T-helper 2 cell treated with Interferon-gamma antibody and Interleukin-4, amounts not matched to agents 5 μg/mL and 100 μg/mL, for 36 hours (primary cell): ENCODE measurements around the gene TMEM106C.

ENCODE experiments used
- DNase-seq: peaks from one replicate; pipeline ENCODE4 v3.0.0; 2021; ENCODE audit warnings: low spot score
- H3K27ac Mint-ChIP-seq: one replicate; pipeline ENCODE4 v1.8.0; 2021; ENCODE audit warnings: mild to moderate bottlenecking, mixed read lengths
- H3K27me3 Mint-ChIP-seq: one replicate; pipeline ENCODE4 v1.8.0; 2021; ENCODE audit warnings: low read depth, mixed read lengths
- H3K36me3 Mint-ChIP-seq: one replicate; pipeline ENCODE4 v1.8.0; 2021; ENCODE audit warnings: low read depth, mixed read lengths
- H3K4me1 Mint-ChIP-seq: one replicate; pipeline ENCODE4 v1.8.0; 2021; ENCODE audit warnings: low read depth, mixed read lengths
- H3K4me3 Mint-ChIP-seq: one replicate; pipeline ENCODE4 v1.8.0; 2022; ENCODE audit warnings: mild to moderate bottlenecking, moderate library complexity, mixed read lengths
- H3K9me3 Mint-ChIP-seq: one replicate; pipeline ENCODE4 v1.8.0; 2021; ENCODE audit warnings: mixed read lengths

TMEM106C gene

GRCh38 chr12:48015129-48015528, 51.7 kb downstream of the TMEM106C start:
- Mint-ChIP-seq H3K9me3 (no peaks in the 10 kb centered on the region), H3K4me3 (no peak overlapping the region), H3K27ac (no peak overlapping the region), H3K27me3 (peaks cover 52% of the 10 kb centered on the region), H3K4me1 (no peaks in the 10 kb centered on the region), H3K36me3 (no peaks in the 10 kb centered on the region)
- DNase-seq, result no peak

- Mint-ChIP-seq H3K36me3 (no peaks in the 10 kb centered on the region), H3K27ac (no peak overlapping the region), H3K4me3 (no peak overlapping the region), H3K9me3 (no peaks in the 10 kb centered on the region), H3K27me3 (peaks cover 49% of the 10 kb centered on the region), H3K4me1 (no peaks in the 10 kb centered on the region)
- no peak for DNase-seq
Observed at GRCh38 chr12:48015954-48016353, 52.6 kb downstream of the TMEM106C start.

- Mint-ChIP-seq H3K4me1 (no peaks in the 10 kb centered on the region), H3K27me3 (peaks cover 47% of the 10 kb centered on the region), H3K36me3 (no peaks in the 10 kb centered on the region), H3K4me3 (no peak overlapping the region), H3K27ac (no peak overlapping the region), H3K9me3 (no peaks in the 10 kb centered on the region)
- no peak for DNase-seq
Observed at GRCh38 chr12:48016373-48017020, 53.1 kb downstream of the TMEM106C start.

- Mint-ChIP-seq H3K4me3 (no peak overlapping the region), H3K36me3 (no peaks in the 10 kb centered on the region), H3K4me1 (no peaks in the 10 kb centered on the region), H3K27ac (no peak overlapping the region), H3K27me3 (peaks cover 46% of the 10 kb centered on the region), H3K9me3 (no peaks in the 10 kb centered on the region)
- DNase-seq, result no peak
Observed at GRCh38 chr12:48017496-48017895, 54.1 kb downstream of the TMEM106C start.

- Mint-ChIP-seq H3K9me3 (no peaks in the 10 kb centered on the region), H3K36me3 (no peaks in the 10 kb centered on the region), H3K4me1 (no peaks in the 10 kb centered on the region), H3K4me3 (no peak overlapping the region), H3K27ac (no peak overlapping the region), H3K27me3 (peaks cover 42% of the 10 kb centered on the region)
- DNase-seq, result no peak
Observed at GRCh38 chr12:48017921-48018617, 54.7 kb downstream of the TMEM106C start.
